H9 (cell line): ENCODE results near the gene RELB. TPM values are rescaled to one million over a fixed set of nuclear protein-coding genes. Genes with fewer than 3 reads are reported as not detected.

Source experiments
- DNase-seq: peaks from one replicate; pipeline ENCODE4 v3.0.0-alpha.2; 2017
- H2AFZ ChIP-seq: one replicate; pipeline ENCODE4 v1.6.1; 2013; ENCODE audit warnings: mild to moderate bottlenecking, low read length, control low read depth, moderate library complexity
- H2AK5ac ChIP-seq: 2 replicates; pipeline ENCODE4 v1.6.1; 2013; ENCODE audit warnings: low read length, control low read depth, mixed read lengths; ENCODE audit not compliant: insufficient read length
- H2BK120ac ChIP-seq: one replicate; pipeline ENCODE4 v1.6.1; 2013; ENCODE audit warnings: low read depth, mild to moderate bottlenecking, low read length, control low read depth, inconsistent platforms; ENCODE audit not compliant: poor library complexity, severe bottlenecking
- H2BK12ac ChIP-seq: 2 replicates; pipeline ENCODE4 v1.6.1; 2013; ENCODE audit warnings: low read length, control low read depth, mixed read lengths, low read depth; ENCODE audit not compliant: insufficient read length
- H2BK15ac ChIP-seq: 2 replicates; pipeline ENCODE4 v1.6.1; 2013; ENCODE audit warnings: low read depth, low read length, control low read depth
- H2BK20ac ChIP-seq: one replicate; pipeline ENCODE4 v1.6.1; 2013; ENCODE audit warnings: low read depth, mild to moderate bottlenecking, low read length, control low read depth, inconsistent platforms; ENCODE audit not compliant: poor library complexity, severe bottlenecking
- H2BK5ac ChIP-seq: 2 replicates; pipeline ENCODE4 v1.6.1; 2013; ENCODE audit warnings: low read length, control low read depth, mixed read lengths; ENCODE audit not compliant: insufficient read length
- H3K14ac ChIP-seq: 2 replicates; pipeline ENCODE4 v1.6.1; 2013; ENCODE audit warnings: low read length, control low read depth; ENCODE audit not compliant: insufficient read depth
- H3K18ac ChIP-seq: 2 replicates; pipeline ENCODE4 v1.6.1; 2013; ENCODE audit warnings: low read depth, mild to moderate bottlenecking, mixed read lengths, low read length, control low read depth; ENCODE audit not compliant: insufficient read length
- H3K23ac ChIP-seq: 2 replicates; pipeline ENCODE4 v1.6.1; 2013; ENCODE audit warnings: low read length, control low read depth, mixed read lengths, low read depth; ENCODE audit not compliant: insufficient read length
- H3K23me2 ChIP-seq: 2 replicates; pipeline ENCODE4 v1.6.1; 2013; ENCODE audit warnings: low read depth, mild to moderate bottlenecking, mixed read lengths, low read length, control low read depth; ENCODE audit not compliant: insufficient read length, poor library complexity, severe bottlenecking
- H3K27ac ChIP-seq: 2 replicates; pipeline ENCODE4 v1.5.1; 2013; ENCODE audit warnings: low read length, control low read depth, mixed read lengths, low read depth; ENCODE audit not compliant: insufficient read length
- H3K27me3 ChIP-seq: 2 replicates; pipeline ENCODE4 v1.6.1; 2013; ENCODE audit warnings: low read length, control low read depth, inconsistent platforms; ENCODE audit not compliant: insufficient read depth
- H3K4ac ChIP-seq: 2 replicates; pipeline ENCODE4 v1.6.1; 2013; ENCODE audit warnings: low read depth, mild to moderate bottlenecking, control low read depth, inconsistent platforms, low read length, moderate library complexity
- H3K4me1 ChIP-seq: 2 replicates; pipeline ENCODE4 v1.6.1; 2013; ENCODE audit warnings: low read length, control low read depth, inconsistent platforms; ENCODE audit not compliant: insufficient read depth
- H3K4me2 ChIP-seq: 2 replicates; pipeline ENCODE4 v1.6.1; 2013; ENCODE audit warnings: low read length, control low read depth, mixed read lengths; ENCODE audit not compliant: insufficient read length, insufficient read depth
- H3K56ac ChIP-seq: 2 replicates; pipeline ENCODE4 v1.6.1; 2013; ENCODE audit warnings: low read depth, mild to moderate bottlenecking, mixed read lengths, low read length, control low read depth; ENCODE audit not compliant: insufficient read length
- H3K79me1 ChIP-seq: 2 replicates; pipeline ENCODE4 v1.6.1; 2013; ENCODE audit warnings: low read depth, mild to moderate bottlenecking, moderate library complexity, low read length, control low read depth, inconsistent platforms; ENCODE audit not compliant: insufficient read depth, poor library complexity, severe bottlenecking
- H3K79me2 ChIP-seq: 2 replicates; pipeline ENCODE4 v1.6.1; 2013; ENCODE audit warnings: low read length, control low read depth, inconsistent platforms; ENCODE audit not compliant: insufficient read depth
- H3K9ac ChIP-seq: 2 replicates; pipeline ENCODE4 v1.6.1; 2013; ENCODE audit warnings: low read length, control low read depth, mixed read lengths; ENCODE audit not compliant: insufficient read length; ENCODE audit errors: extremely low read depth
- H3K9me3 ChIP-seq: one replicate; pipeline ENCODE4 v1.6.1; 2013; ENCODE audit warnings: low read depth, low read length, inconsistent platforms; ENCODE audit not compliant: control insufficient read depth
- H3T11ph ChIP-seq: one replicate; pipeline ENCODE4 v1.6.1; 2013; ENCODE audit warnings: mild to moderate bottlenecking, low read length, control low read depth, inconsistent platforms
- H4K20me1 ChIP-seq: one replicate; pipeline ENCODE4 v1.6.1; 2013; ENCODE audit not compliant: control insufficient read depth, insufficient read length, insufficient read depth
- H4K5ac ChIP-seq: 2 replicates; pipeline ENCODE4 v1.6.1; 2013; ENCODE audit warnings: low read depth, mild to moderate bottlenecking, mixed read lengths, low read length, control low read depth; ENCODE audit not compliant: insufficient read length
- H4K8ac ChIP-seq: replicated peaks from 2 replicates; pipeline ENCODE4 v1.6.1; 2013; ENCODE audit warnings: low read length, control low read depth, mixed read lengths, low read depth; ENCODE audit not compliant: insufficient read length
- H4K91ac ChIP-seq: 2 replicates; pipeline ENCODE4 v1.6.1; 2013; ENCODE audit warnings: low read depth, mild to moderate bottlenecking, moderate library complexity, mixed read lengths, low read length, control low read depth; ENCODE audit not compliant: insufficient read length
- H3K27ac Mint-ChIP-seq, 3 experiments: 2 replicates in 2 of 3; 3 replicates in 1 of 3; pipeline ENCODE4 v1.8.0; 2020 to 2021; ENCODE audit warnings: mixed read lengths in 3 of 3, mild to moderate bottlenecking in 1 of 3, moderate library complexity in 1 of 3
- H3K27me3 Mint-ChIP-seq: 2 replicates; pipeline ENCODE4 v1.8.0; 2021; ENCODE audit warnings: low read depth, mild to moderate bottlenecking, moderate library complexity, mixed read lengths
- H3K36me3 Mint-ChIP-seq, 3 experiments: 2 replicates in 2 of 3; 3 replicates in 1 of 3; pipeline ENCODE4 v1.8.0; 2020 to 2021; ENCODE audit warnings: low read depth in 3 of 3, mixed read lengths in 3 of 3; ENCODE audit not compliant: insufficient read depth in 1 of 3
- H3K4me1 Mint-ChIP-seq, 2 experiments: 2 replicates each; pipeline ENCODE4 v1.8.0; 2020; ENCODE audit warnings: mixed read lengths in 2 of 2
- H3K4me3 Mint-ChIP-seq, 2 experiments: 2 replicates in 1 of 2; 3 replicates in 1 of 2; pipeline ENCODE4 v1.8.0; 2020 to 2021; ENCODE audit warnings: mild to moderate bottlenecking in 2 of 2, mixed read lengths in 2 of 2, moderate library complexity in 1 of 2
- H3K9me3 Mint-ChIP-seq, 2 experiments: 2 replicates in 1 of 2; 3 replicates in 1 of 2; pipeline ENCODE4 v1.8.0; 2020; ENCODE audit warnings: mild to moderate bottlenecking in 2 of 2, mixed read lengths in 2 of 2, moderate library complexity in 1 of 2
- WGBS: extraction: QIAGEN DNeasy Blood & Tissue Kit; methylation state at CpG from one replicate; pipeline ENCODE4 v1.1.7; 2013; ENCODE audit warnings: missing lambda C conversion rate, low lambda C conversion rate, mixed read lengths; ENCODE audit not compliant: insufficient read length; ENCODE audit errors: extremely low coverage; 5-methylcytosine and 5-hydroxymethylcytosine counted together
- total RNA-seq: library from RNA; stranded (reverse); gene quantifications from 2 replicates; pipeline ENCODE4 v1.2.1, GENCODE V29; 2021
- TF ChIP-seq, protein P1 (sequence below): fragments of 200-600 bp; sonication (generic); conservative IDR thresholded peaks from 3 replicates; pipeline ENCODE4 v1.8.0; 2021; ENCODE audit warnings: antibody characterized with exemption, mild to moderate bottlenecking

The RELB gene
- total RNA-seq, 1 experiment from 2014 or later, result 13.7 TPM

DNA sequence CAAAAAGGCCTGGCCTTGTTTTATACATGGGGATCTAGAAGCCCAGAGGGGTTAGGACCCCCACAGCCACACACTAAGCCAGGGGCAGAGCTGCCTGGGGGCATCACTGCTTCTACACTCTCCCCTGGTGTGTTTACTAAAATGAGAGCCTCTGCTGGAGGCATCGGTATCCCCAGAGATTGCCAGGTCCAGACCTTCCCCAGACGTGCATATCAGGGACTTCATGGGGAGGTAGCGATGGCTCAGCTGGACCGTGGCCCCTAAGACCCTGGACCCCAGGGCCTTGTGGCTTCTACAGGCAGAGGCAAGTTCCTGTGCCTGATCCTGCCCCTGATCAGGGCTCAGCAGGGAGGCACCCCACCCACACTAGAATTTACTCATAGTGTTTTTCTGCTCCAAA lies 32.6 kb upstream of the RELB start:
- Mint-ChIP-seq H3K27me3 (no peaks in the 10 kb centered on the region), H3K4me1 (no peaks in the 10 kb centered on the region), H3K4me3 (no peak overlapping the region), H3K36me3 (peaks cover 9 to 42% (median 32%) of the 10 kb centered on the region in 3 experiments; a peak in 6 of 7 replicates), H3K9me3 (no peaks in the 10 kb centered on the region), H3K27ac (no peak overlapping the region)
- TF ChIP-seq, protein P1, sequence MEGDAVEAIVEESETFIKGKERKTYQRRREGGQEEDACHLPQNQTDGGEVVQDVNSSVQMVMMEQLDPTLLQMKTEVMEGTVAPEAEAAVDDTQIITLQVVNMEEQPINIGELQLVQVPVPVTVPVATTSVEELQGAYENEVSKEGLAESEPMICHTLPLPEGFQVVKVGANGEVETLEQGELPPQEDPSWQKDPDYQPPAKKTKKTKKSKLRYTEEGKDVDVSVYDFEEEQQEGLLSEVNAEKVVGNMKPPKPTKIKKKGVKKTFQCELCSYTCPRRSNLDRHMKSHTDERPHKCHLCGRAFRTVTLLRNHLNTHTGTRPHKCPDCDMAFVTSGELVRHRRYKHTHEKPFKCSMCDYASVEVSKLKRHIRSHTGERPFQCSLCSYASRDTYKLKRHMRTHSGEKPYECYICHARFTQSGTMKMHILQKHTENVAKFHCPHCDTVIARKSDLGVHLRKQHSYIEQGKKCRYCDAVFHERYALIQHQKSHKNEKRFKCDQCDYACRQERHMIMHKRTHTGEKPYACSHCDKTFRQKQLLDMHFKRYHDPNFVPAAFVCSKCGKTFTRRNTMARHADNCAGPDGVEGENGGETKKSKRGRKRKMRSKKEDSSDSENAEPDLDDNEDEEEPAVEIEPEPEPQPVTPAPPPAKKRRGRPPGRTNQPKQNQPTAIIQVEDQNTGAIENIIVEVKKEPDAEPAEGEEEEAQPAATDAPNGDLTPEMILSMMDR, result no peak
- H3K27me3 ChIP-seq, result no peaks in the 10 kb centered on the region
- no peak overlapping the region for H3K4ac ChIP-seq
- H2BK15ac ChIP-seq, result no peak overlapping the region
- no peaks in the 10 kb centered on the region for H3K79me2 ChIP-seq
- H2BK12ac ChIP-seq, result no peak overlapping the region
- no peaks in the 10 kb centered on the region for H3K79me1 ChIP-seq
- H3K14ac ChIP-seq, result no peak overlapping the region
- H4K20me1 ChIP-seq, result no peaks in the 10 kb centered on the region
- no peak overlapping the region for H2BK5ac ChIP-seq
- DNase-seq, result no peak
- H2BK120ac ChIP-seq, result no peak overlapping the region
- no peak overlapping the region for H3K18ac ChIP-seq
- H3K4me1 ChIP-seq, result no peaks in the 10 kb centered on the region
- WGBS, result no CpG with 5 or more reads among the region's 4 CpGs
- no peak overlapping the region for H2BK20ac ChIP-seq
- H3T11ph ChIP-seq, result no peak overlapping the region
- no peak overlapping the region for H2AFZ ChIP-seq
- H4K8ac ChIP-seq, result no peak overlapping the region
- H2AK5ac ChIP-seq, result no peak overlapping the region
- H3K56ac ChIP-seq, result no peak overlapping the region
- no peak overlapping the region for H3K23ac ChIP-seq
- no peak overlapping the region for H3K9ac ChIP-seq
- H4K91ac ChIP-seq, result no peak overlapping the region
- no peak overlapping the region for H3K4me2 ChIP-seq
- H3K23me2 ChIP-seq, result no peaks in the 10 kb centered on the region
- H4K5ac ChIP-seq, result no peak overlapping the region
- no peak overlapping the region for H3K27ac ChIP-seq
- H3K9me3 ChIP-seq, result no peaks in the 10 kb centered on the region
